ENCODE measurements around the gene TEX19. TPM values are rescaled to one million over a fixed set of nuclear protein-coding genes. Genes with fewer than 3 reads are reported as not detected.

Gene TEX19
- total and polyA plus RNA-seq, 9 of the 15 experiments (the other 6 are each of a cell fraction or from before 2014, with no cell fraction given): 0.10 to 4.9 (median 1.9) TPM

- H3K27ac ChIP-seq (ENCODE audit: extremely low read depth, low read depth, low read length): no peak overlapping the region
- in situ Hi-C loops (cut with MboI): no loop called here
- H3K4me3 ChIP-seq: no peak overlapping the region
- no TSS peak for BruUV-seq (replicated peaks)
- H3K27me3 ChIP-seq (ENCODE audit: control insufficient read depth in 2 of 2, insufficient read depth in 2 of 2, low read length in 2 of 2): no peaks in the 10 kb centered on the region
- intact Hi-C loops (cut with micrococcal nuclease): no loop called here
- TF ChIP-seq ZNF23 (CRISPR knock-in tag; IDR thresholded peaks at IDR 0.05) (no peak), POLR2G (IDR thresholded peaks at IDR 0.05; ENCODE audit: low read depth, low read length) (peak; percentile 44)
- DNase-seq (ENCODE audit: extremely low read depth in 1 of 4, low spot score in 3 of 4) (no peak), ATAC-seq (no peak), FAIRE-seq (no peak)
- no peak overlapping the region for H3K4me2 ChIP-seq (ENCODE audit: insufficient read depth, low read length)
- H3K79me2 ChIP-seq (ENCODE audit: control insufficient read depth, insufficient read depth, low read length): no peaks in the 10 kb centered on the region
- ChIA-PET POLR2A (interaction anchor here (0.6 kb wide), 1 partner anchor 440 kb away, joined by 3 read pairs; no protein-coding TSS in a partner anchor), CTCF (ENCODE audit: low intra/inter-chr PET ratio) (no interaction called here)
- H2AFZ ChIP-seq (ENCODE audit: low read depth, low read length): no peak overlapping the region
- H3K9ac ChIP-seq (ENCODE audit: insufficient read depth in 1 of 2, low read depth in 2 of 2, low read length in 2 of 2): no peak overlapping the region
- H4K20me1 ChIP-seq (replicated peaks; ENCODE audit: control insufficient read depth, insufficient read depth, low read length): no peaks in the 10 kb centered on the region
- no peaks in the 10 kb centered on the region for H3K9me1 ChIP-seq (ENCODE audit: control insufficient read depth, insufficient read depth, low read length)
- H3K4me1 ChIP-seq (replicated peaks in 1 of 2; ENCODE audit: control insufficient read depth in 2 of 2, insufficient read depth in 2 of 2, low read length in 2 of 2): peaks cover 0 to 46% of the 10 kb centered on the region in 2 experiments; a peak in 3 of 5 replicates
- 89% methylated on average over 24 of the region's 34 CpGs for WGBS (ENCODE audit: insufficient coverage, low coverage, missing lambda C conversion rate)
- no peaks in the 10 kb centered on the region for H3K9me3 ChIP-seq (replicated peaks; ENCODE audit: control insufficient read depth, insufficient read depth, low read depth, low read length)
- peaks cover 26% of the 10 kb centered on the region; the same call in 1 of the 3 replicates for H3K36me3 ChIP-seq (ENCODE audit: control insufficient read depth, insufficient read depth, low read length)
These were observed 31.2 kb downstream of the TEX19 start for GRCh38 chr17:82390015-82390859.

- H3K9ac ChIP-seq (ENCODE audit: insufficient read depth in 1 of 2, low read depth in 2 of 2, low read length in 2 of 2): no peak overlapping the region
- H3K4me2 ChIP-seq (ENCODE audit: insufficient read depth, low read length): no peak overlapping the region
- ChIA-PET CTCF (ENCODE audit: low intra/inter-chr PET ratio) (no interaction called here), POLR2A (no interaction called here)
- H3K9me3 ChIP-seq (replicated peaks; ENCODE audit: control insufficient read depth, insufficient read depth, low read depth, low read length): no peaks in the 10 kb centered on the region
- FAIRE-seq (no peak), ATAC-seq (no peak), DNase-seq (ENCODE audit: extremely low read depth in 1 of 4, low spot score in 3 of 4) (no peak)
- no peak overlapping the region for H2AFZ ChIP-seq (ENCODE audit: low read depth, low read length)
- H3K36me3 ChIP-seq (ENCODE audit: control insufficient read depth, insufficient read depth, low read length): peaks cover 26% of the 10 kb centered on the region; the same call in 2 of the 3 replicates
- H3K9me1 ChIP-seq (ENCODE audit: control insufficient read depth, insufficient read depth, low read length): no peaks in the 10 kb centered on the region
- BruUV-seq (replicated peaks): no TSS peak
- H3K4me1 ChIP-seq (replicated peaks in 1 of 2; ENCODE audit: control insufficient read depth in 2 of 2, insufficient read depth in 2 of 2, low read length in 2 of 2): peaks cover 0 to 39% of the 10 kb centered on the region in 2 experiments; a peak in 3 of 5 replicates
- intact Hi-C loops (cut with micrococcal nuclease) (no loop called here), in situ Hi-C loops (cut with MboI) (no loop called here)
- no peaks in the 10 kb centered on the region for H3K79me2 ChIP-seq (ENCODE audit: control insufficient read depth, insufficient read depth, low read length)
- H3K27me3 ChIP-seq (ENCODE audit: control insufficient read depth in 2 of 2, insufficient read depth in 2 of 2, low read length in 2 of 2): no peaks in the 10 kb centered on the region
- H4K20me1 ChIP-seq (replicated peaks; ENCODE audit: control insufficient read depth, insufficient read depth, low read length): no peaks in the 10 kb centered on the region
- WGBS (ENCODE audit: insufficient coverage, low coverage, missing lambda C conversion rate): 68% methylated on average over 6 of the region's 13 CpGs
- TF ChIP-seq NFIC (IDR thresholded peaks at IDR 0.05): 0 out of 2 replicates have a peak, but pooled peaks have one; percentile 10
- TF ChIP-seq ZNF263 (CRISPR knock-in tag; IDR thresholded peaks at IDR 0.05; ENCODE audit: borderline replicate concordance): peak; percentile 42; the same call in 1 of the 2 replicates
- TF ChIP-seq SIN3B (IDR thresholded peaks at IDR 0.05; ENCODE audit: low read depth): no peak
- no peak for TF ChIP-seq PREB (CRISPR knock-in tag; IDR thresholded peaks at IDR 0.05)
- no peak for TF ChIP-seq EHMT2 (IDR thresholded peaks at IDR 0.05)
- TF ChIP-seq KHSRP (IDR thresholded peaks at IDR 0.05): no peak
- peak; percentile 32; the same call in 1 of the 2 replicates for TF ChIP-seq POLR2G (IDR thresholded peaks at IDR 0.05; ENCODE audit: low read depth, low read length)
- no peak for TF ChIP-seq FOXO4 (CRISPR knock-in tag; IDR thresholded peaks at IDR 0.05)
- TF ChIP-seq ARNT (IDR thresholded peaks at IDR 0.05): no peak
- no peak for TF ChIP-seq TRIM28 (IDR thresholded peaks at IDR 0.05)
- no peak overlapping the region for H3K27ac ChIP-seq (ENCODE audit: extremely low read depth, low read depth, low read length)
- no peak overlapping the region for H3K4me3 ChIP-seq
These were observed 31.9 kb downstream of the TEX19 start for GRCh38 chr17:82390860-82391435.
